ENCODE results near the gene UTP4.

DNA sequence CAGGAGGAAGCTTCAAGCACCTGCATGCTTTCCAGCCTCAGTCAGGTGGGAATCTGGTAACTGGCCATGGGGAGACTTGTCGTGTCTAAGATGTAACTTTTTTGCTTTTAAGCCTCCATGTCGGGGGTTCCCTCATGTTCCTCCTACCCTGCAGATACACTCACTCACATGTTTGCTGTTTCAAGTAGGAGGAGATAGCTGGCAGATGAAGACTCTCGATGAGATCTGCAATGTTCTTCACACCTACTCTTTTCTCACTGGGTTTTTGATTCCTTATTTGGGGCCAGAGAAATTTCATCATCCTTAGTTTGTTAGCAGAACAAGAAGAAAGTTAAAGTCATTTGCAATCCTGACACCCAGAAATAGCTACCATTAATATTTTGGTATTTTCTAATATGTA, 24.7 kb downstream of the UTP4 start:
- TF ChIP-seq, protein P1, sequence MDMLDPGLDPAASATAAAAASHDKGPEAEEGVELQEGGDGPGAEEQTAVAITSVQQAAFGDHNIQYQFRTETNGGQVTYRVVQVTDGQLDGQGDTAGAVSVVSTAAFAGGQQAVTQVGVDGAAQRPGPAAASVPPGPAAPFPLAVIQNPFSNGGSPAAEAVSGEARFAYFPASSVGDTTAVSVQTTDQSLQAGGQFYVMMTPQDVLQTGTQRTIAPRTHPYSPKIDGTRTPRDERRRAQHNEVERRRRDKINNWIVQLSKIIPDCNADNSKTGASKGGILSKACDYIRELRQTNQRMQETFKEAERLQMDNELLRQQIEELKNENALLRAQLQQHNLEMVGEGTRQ (IDR thresholded peaks at IDR 0.05; ENCODE audit: low read length): no peak
- TF ChIP-seq, protein P2, sequence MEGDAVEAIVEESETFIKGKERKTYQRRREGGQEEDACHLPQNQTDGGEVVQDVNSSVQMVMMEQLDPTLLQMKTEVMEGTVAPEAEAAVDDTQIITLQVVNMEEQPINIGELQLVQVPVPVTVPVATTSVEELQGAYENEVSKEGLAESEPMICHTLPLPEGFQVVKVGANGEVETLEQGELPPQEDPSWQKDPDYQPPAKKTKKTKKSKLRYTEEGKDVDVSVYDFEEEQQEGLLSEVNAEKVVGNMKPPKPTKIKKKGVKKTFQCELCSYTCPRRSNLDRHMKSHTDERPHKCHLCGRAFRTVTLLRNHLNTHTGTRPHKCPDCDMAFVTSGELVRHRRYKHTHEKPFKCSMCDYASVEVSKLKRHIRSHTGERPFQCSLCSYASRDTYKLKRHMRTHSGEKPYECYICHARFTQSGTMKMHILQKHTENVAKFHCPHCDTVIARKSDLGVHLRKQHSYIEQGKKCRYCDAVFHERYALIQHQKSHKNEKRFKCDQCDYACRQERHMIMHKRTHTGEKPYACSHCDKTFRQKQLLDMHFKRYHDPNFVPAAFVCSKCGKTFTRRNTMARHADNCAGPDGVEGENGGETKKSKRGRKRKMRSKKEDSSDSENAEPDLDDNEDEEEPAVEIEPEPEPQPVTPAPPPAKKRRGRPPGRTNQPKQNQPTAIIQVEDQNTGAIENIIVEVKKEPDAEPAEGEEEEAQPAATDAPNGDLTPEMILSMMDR (IDR thresholded peaks at IDR 0.05; ENCODE audit: control extremely low read depth in 1 of 3, insufficient read depth in 1 of 3, low read depth in 1 of 3, low read length in 3 of 3): no peak
- no peak for TF ChIP-seq POLR2AphosphoS5 (IDR thresholded peaks at IDR 0.05; ENCODE audit: low read depth, low read length)
- TF ChIP-seq EZH2 (IDR thresholded peaks at IDR 0.05; ENCODE audit: low read depth, low read length, severe bottlenecking): no peak

Data from H1 (cell line).